IMR-90 (cell line): ENCODE measurements around the gene TMEM135.

Experiments
- BHLHE40 ChIP-seq: fragments of 150-350 bp; IDR thresholded peaks from 2 replicates; pipeline ENCODE4 v1.6.1; 2016; ENCODE audit warnings: mild to moderate bottlenecking, low read depth, low read length
- FOS ChIP-seq: fragments of 150-350 bp; IDR thresholded peaks from 2 replicates; pipeline ENCODE4 v1.6.1; 2016; ENCODE audit warnings: low read depth, low read length
- POLR2A ChIP-seq: IDR thresholded peaks from 2 replicates; pipeline ENCODE4 v1.6.1; 2012; ENCODE audit warnings: mild to moderate bottlenecking, low read depth, low read length
- RCOR1 ChIP-seq: IDR thresholded peaks from 2 replicates; pipeline ENCODE4 v1.6.1; 2012; ENCODE audit warnings: mild to moderate bottlenecking, low read length, improper control_type of control experiment; ENCODE audit not compliant: insufficient replicate concordance
- TF ChIP-seq, protein P1 (sequence below): conservative IDR thresholded peaks from 2 replicates; pipeline ENCODE4 v1.5.1; 2012; ENCODE audit warnings: mild to moderate bottlenecking, low read depth, low read length, improper control_type of control experiment
- TF ChIP-seq, protein P2 (sequence below): fragments of 150-350 bp; IDR thresholded peaks from 2 replicates; pipeline ENCODE4 v1.6.1; 2017; ENCODE audit warnings: mild to moderate bottlenecking, antibody characterized with exemption, low read length, low read depth

DNA sequence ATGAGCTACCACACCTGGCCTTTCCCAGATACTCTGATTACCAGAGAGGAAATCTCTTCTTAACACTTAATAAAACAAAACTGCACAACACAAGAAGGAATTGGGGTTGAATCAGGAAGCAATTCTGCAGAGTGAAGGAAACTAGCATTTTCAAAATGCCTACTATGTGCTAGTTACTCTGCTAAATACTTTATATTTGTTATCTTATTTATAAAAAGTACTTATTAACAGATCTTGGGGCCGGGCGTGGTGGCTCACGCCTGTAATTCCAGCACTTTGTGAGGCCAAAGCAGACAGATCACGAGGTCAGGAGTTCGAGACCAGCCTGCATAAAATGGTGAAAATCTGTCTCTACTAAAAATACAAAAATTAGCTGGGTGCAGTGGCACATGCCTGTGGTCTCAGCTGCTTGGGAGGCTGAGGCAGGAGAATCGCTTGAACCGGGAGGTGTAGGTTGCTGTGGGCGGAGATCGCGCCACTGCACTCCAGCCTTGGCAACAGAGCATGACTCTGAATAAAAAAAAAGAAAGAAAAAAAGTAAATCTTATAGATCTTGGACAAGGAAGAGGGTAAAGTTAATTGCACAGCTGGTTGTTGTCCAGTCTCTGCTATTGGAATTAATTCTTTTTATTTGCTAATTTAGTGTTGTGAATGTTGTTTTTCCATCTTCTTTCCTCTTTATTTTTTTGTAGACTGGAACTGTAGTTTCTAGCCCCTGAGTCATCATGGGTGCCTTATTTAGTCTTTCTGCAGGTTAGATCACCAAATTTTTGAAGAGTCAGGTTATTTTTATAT lies 22.1 kb downstream of the TMEM135 start:
- TF ChIP-seq, protein P1, sequence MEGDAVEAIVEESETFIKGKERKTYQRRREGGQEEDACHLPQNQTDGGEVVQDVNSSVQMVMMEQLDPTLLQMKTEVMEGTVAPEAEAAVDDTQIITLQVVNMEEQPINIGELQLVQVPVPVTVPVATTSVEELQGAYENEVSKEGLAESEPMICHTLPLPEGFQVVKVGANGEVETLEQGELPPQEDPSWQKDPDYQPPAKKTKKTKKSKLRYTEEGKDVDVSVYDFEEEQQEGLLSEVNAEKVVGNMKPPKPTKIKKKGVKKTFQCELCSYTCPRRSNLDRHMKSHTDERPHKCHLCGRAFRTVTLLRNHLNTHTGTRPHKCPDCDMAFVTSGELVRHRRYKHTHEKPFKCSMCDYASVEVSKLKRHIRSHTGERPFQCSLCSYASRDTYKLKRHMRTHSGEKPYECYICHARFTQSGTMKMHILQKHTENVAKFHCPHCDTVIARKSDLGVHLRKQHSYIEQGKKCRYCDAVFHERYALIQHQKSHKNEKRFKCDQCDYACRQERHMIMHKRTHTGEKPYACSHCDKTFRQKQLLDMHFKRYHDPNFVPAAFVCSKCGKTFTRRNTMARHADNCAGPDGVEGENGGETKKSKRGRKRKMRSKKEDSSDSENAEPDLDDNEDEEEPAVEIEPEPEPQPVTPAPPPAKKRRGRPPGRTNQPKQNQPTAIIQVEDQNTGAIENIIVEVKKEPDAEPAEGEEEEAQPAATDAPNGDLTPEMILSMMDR: no peak
- TF ChIP-seq RCOR1 (no peak), POLR2A (no peak), BHLHE40 (no peak), FOS (no peak)
- TF ChIP-seq, protein P2, sequence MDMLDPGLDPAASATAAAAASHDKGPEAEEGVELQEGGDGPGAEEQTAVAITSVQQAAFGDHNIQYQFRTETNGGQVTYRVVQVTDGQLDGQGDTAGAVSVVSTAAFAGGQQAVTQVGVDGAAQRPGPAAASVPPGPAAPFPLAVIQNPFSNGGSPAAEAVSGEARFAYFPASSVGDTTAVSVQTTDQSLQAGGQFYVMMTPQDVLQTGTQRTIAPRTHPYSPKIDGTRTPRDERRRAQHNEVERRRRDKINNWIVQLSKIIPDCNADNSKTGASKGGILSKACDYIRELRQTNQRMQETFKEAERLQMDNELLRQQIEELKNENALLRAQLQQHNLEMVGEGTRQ: no peak
